B cell (primary cell): ENCODE measurements around the gene FBXO24. TPM values are rescaled to one million over a fixed set of nuclear protein-coding genes. Genes with fewer than 3 reads are reported as not detected.

Source experiments
- ATAC-seq: fragments of 200-7000 bp; cut with Tn5 transposase; one replicate; pipeline ENCODE4 v1.10.0; 2021; ENCODE audit warnings: low read depth, mild to moderate bottlenecking, moderate number of reproducible peaks, moderate library complexity
- CTCF ChIA-PET: fragments of 350-600 bp; sonication (Branson Sonifier 250); formaldehyde crosslinking; loops from one replicate; lab custom pipeline; 2021; ENCODE audit warnings: antibody characterized with exemption, inconsistent platforms; lab: Charles Lee
- POLR2A ChIA-PET: fragments of 350-600 bp; sonication (Branson Sonifier 250); formaldehyde crosslinking; loops from one replicate; lab custom pipeline; 2021; ENCODE audit warnings: antibody characterized with exemption; lab: Charles Lee
- DNase-seq: peaks from one replicate; pipeline ENCODE4 v3.0.0; 2013
- H2AFZ ChIP-seq: 2 replicates; pipeline ENCODE4 v1.6.1; 2012; ENCODE audit warnings: mild to moderate bottlenecking, low read depth, low read length; ENCODE audit not compliant: insufficient read depth, poor library complexity, severe bottlenecking
- H3K27ac ChIP-seq, 2 donors: 1 replicate in 1 of 2; 2 replicates in 1 of 2; pipeline ENCODE4 v1.5.1; 2012 to 2013; ENCODE audit warnings: low read length in 2 of 2, mild to moderate bottlenecking in 2 of 2, moderate library complexity in 1 of 2
- H3K27me3 ChIP-seq, 4 experiments: fragments of 200-600 bp in 1 of 4; sonication (generic) in 1 of 4; replicated peaks in 1 of 4; 1 replicate in 2 of 4; 2 replicates in 2 of 4; pipeline versions ENCODE4 v1.6.1 to v1.7.0; 2013 to 2016; ENCODE audit warnings: low read length in 3 of 4, mild to moderate bottlenecking in 2 of 4, mixed read lengths in 1 of 4, moderate library complexity in 1 of 4; ENCODE audit not compliant: insufficient read depth in 4 of 4, control insufficient read depth in 3 of 4; ENCODE audit errors: control extremely low read depth in 1 of 4
- H3K36me3 ChIP-seq, 2 experiments: replicated peaks in 1 of 2; 1 replicate in 1 of 2; 2 replicates in 1 of 2; pipeline versions ENCODE4 v1.6.1 to v1.7.1; 2013; ENCODE audit warnings: low read length in 1 of 2; ENCODE audit not compliant: insufficient read depth in 2 of 2, control insufficient read depth in 1 of 2; ENCODE audit errors: control extremely low read depth in 1 of 2, extremely low read depth in 1 of 2
- H3K4me1 ChIP-seq, 2 donors: fragments of 200-600 bp in 1 of 2; sonication (generic) in 1 of 2; 1 replicate in 1 of 2; 2 replicates in 1 of 2; pipeline versions ENCODE4 v1.5.1 to v1.6.1; 2013 to 2017; ENCODE audit warnings: low read length in 2 of 2; ENCODE audit not compliant: control insufficient read depth in 2 of 2, insufficient read depth in 2 of 2
- H3K4me2 ChIP-seq: replicated peaks from 2 replicates; pipeline ENCODE3; 2012; ENCODE audit warnings: mild to moderate bottlenecking, low read depth, low read length; ENCODE audit not compliant: poor library complexity, severe bottlenecking
- H3K4me3 ChIP-seq, 5 experiments: fragments of 200-600 bp in 1 of 5; sonication (generic) in 1 of 5; 1 replicate in 3 of 5; 2 replicates in 2 of 5; pipeline versions ENCODE4 v1.5.1 to v1.7.0; 2011 to 2016; ENCODE audit warnings: low read length in 4 of 5, mild to moderate bottlenecking in 4 of 5, low read depth in 2 of 5, control low read depth in 1 of 5, moderate library complexity in 1 of 5; ENCODE audit not compliant: insufficient read depth in 1 of 5; ENCODE audit errors: control extremely low read depth in 1 of 5, extremely low read depth in 1 of 5
- H3K79me2 ChIP-seq: fragments of 200-600 bp; sonication (generic); one replicate; pipeline ENCODE4 v1.6.0; 2016; ENCODE audit warnings: low read length; ENCODE audit not compliant: control insufficient read depth, insufficient read depth
- H3K9ac ChIP-seq: fragments of 200-600 bp; sonication (generic); 2 replicates; pipeline ENCODE4 v1.6.1; 2017; ENCODE audit warnings: mild to moderate bottlenecking, low read length, moderate library complexity
- H3K9me3 ChIP-seq, 3 donors: one replicate each; pipeline versions ENCODE4 v1.6.1 to v1.7.1; 2013; ENCODE audit warnings: low read length in 2 of 3; ENCODE audit not compliant: control insufficient read depth in 2 of 3, insufficient read depth in 1 of 3; ENCODE audit errors: control extremely low read depth in 1 of 3
- H4K20me1 ChIP-seq: 2 replicates; pipeline ENCODE4 v1.6.0; 2012; ENCODE audit warnings: mild to moderate bottlenecking, low read length; ENCODE audit not compliant: insufficient read depth, control insufficient read depth, poor library complexity, severe bottlenecking
- H3K27ac Mint-ChIP-seq: one replicate; pipeline ENCODE4 v1.8.0; 2021; ENCODE audit warnings: mixed read lengths
- H3K27me3 Mint-ChIP-seq: one replicate; pipeline ENCODE4 v1.8.0; 2021; ENCODE audit warnings: mixed read lengths
- H3K4me1 Mint-ChIP-seq: one replicate; pipeline ENCODE4 v1.8.0; 2021; ENCODE audit warnings: mixed read lengths
- H3K4me3 Mint-ChIP-seq: one replicate; pipeline ENCODE4 v1.8.0; 2021; ENCODE audit warnings: mixed read lengths
- H3K9me3 Mint-ChIP-seq: one replicate; pipeline ENCODE4 v1.8.0; 2022; ENCODE audit warnings: mixed read lengths; ENCODE audit not compliant: insufficient read depth
- EZH2 ChIP-seq: IDR thresholded peaks from 2 replicates; pipeline ENCODE4 v1.6.1; 2012; ENCODE audit warnings: borderline replicate concordance, low read depth, mild to moderate bottlenecking, moderate library complexity, low read length; ENCODE audit not compliant: insufficient read depth, poor library complexity, severe bottlenecking
- WGBS: methylation state at CpG from one replicate; pipeline ENCODE4 v1.1.5; 2013; ENCODE audit warnings: missing lambda C conversion rate; ENCODE audit not compliant: insufficient coverage; 5-methylcytosine and 5-hydroxymethylcytosine counted together
- intact Hi-C: fragments of 100-400 bp; cut with micrococcal nuclease; formaldehyde crosslinking; loops from one replicate; pipeline ENCODE4 v1.10.0; 2022
- polyA plus RNA-seq: library from polyadenylated mRNA; depleted of rRNA; stranded (reverse); fragments of >200 nt; gene quantifications from 2 replicates; pipeline ENCODE4 v1.2.3, GENCODE V29; 2012
- total RNA-seq, 2 donors: library from RNA; stranded (reverse); fragments of 120-200 nt in 1 of 2; gene quantifications; 1 replicate in 1 of 2; 2 replicates in 1 of 2; pipeline versions ENCODE4 v1.2.3 to v1.2.4, GENCODE V29; 2013 to 2022
- TF ChIP-seq, protein P1 (sequence below): fragments of 200-600 bp; IDR thresholded peaks from one replicate; pipeline ENCODE4 v1.8.0; 2022; ENCODE audit warnings: antibody characterized with exemption, mild to moderate bottlenecking

The FBXO24 gene
- total and polyA plus RNA-seq, 2 donors (not counting 1 experiment from before 2014, with no cell fraction given) = 1.2 to 1.6 TPM

GRCh38 chr7:100623951-100624824 is 38.1 kb downstream of the FBXO24 start:
- H2AFZ ChIP-seq = no peak overlapping the region
- Mint-ChIP-seq H3K4me3 (no peak overlapping the region), H3K27ac (no peak overlapping the region), H3K9me3 (no peaks in the 10 kb centered on the region), H3K27me3 (no peaks in the 10 kb centered on the region), H3K4me1 (peaks cover 11% of the 10 kb centered on the region)
- no peaks in the 10 kb centered on the region for H3K27me3 ChIP-seq
- H3K4me3 ChIP-seq = no peak overlapping the region
- no peak for ATAC-seq
- POLR2A ChIA-PET = interaction anchor here (0.6 kb wide), 1 partner anchor 21 kb away, joined by 5 read pairs; no protein-coding TSS in a partner anchor
- DNase-seq = no peak
- H3K9me3 ChIP-seq = no peaks in the 10 kb centered on the region
- 96% methylated on average over 8 of the region's 15 CpGs for WGBS
- CTCF ChIA-PET = interaction anchor here (0.6 to 1.0 kb wide), 2 partner anchors 9 to 17 kb away, joined by 3 read pairs; no protein-coding TSS in a partner anchor
- TF ChIP-seq, protein P1, sequence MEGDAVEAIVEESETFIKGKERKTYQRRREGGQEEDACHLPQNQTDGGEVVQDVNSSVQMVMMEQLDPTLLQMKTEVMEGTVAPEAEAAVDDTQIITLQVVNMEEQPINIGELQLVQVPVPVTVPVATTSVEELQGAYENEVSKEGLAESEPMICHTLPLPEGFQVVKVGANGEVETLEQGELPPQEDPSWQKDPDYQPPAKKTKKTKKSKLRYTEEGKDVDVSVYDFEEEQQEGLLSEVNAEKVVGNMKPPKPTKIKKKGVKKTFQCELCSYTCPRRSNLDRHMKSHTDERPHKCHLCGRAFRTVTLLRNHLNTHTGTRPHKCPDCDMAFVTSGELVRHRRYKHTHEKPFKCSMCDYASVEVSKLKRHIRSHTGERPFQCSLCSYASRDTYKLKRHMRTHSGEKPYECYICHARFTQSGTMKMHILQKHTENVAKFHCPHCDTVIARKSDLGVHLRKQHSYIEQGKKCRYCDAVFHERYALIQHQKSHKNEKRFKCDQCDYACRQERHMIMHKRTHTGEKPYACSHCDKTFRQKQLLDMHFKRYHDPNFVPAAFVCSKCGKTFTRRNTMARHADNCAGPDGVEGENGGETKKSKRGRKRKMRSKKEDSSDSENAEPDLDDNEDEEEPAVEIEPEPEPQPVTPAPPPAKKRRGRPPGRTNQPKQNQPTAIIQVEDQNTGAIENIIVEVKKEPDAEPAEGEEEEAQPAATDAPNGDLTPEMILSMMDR = no peak
- TF ChIP-seq EZH2 = no peak
- intact Hi-C loops = no loop called here
- no peak overlapping the region for H3K9ac ChIP-seq
- no peaks in the 10 kb centered on the region for H3K79me2 ChIP-seq
- H3K36me3 ChIP-seq = peaks cover 0 to 1% of the 10 kb centered on the region in 2 experiments
- no peak overlapping the region for H3K4me2 ChIP-seq
- no peaks in the 10 kb centered on the region for H4K20me1 ChIP-seq
- H3K4me1 ChIP-seq = peaks cover 12 to 13% of the 10 kb centered on the region in 2 donors
- no peak overlapping the region for H3K27ac ChIP-seq

- Histone ChIP-seq H3K27me3 (no peaks in the 10 kb centered on the region), H3K4me2 (peak overlapping the region; percentile 89), H3K27ac (no peak overlapping the region), H3K79me2 (no peaks in the 10 kb centered on the region), H2AFZ (peak overlapping the region; percentile 81), H3K9ac (peak overlapping the region; percentile 64), H3K9me3 (no peaks in the 10 kb centered on the region), H3K4me3 (peak overlapping the region in 4 of 5 experiments; percentile 21 to 53 (median 44)), H3K4me1 (peaks cover 12 to 13% of the 10 kb centered on the region in 2 donors), H3K36me3 (peaks cover 0 to 1% of the 10 kb centered on the region in 2 experiments), H4K20me1 (no peaks in the 10 kb centered on the region)
- Mint-ChIP-seq H3K4me3 (peak overlapping the region; percentile 80), H3K27me3 (no peaks in the 10 kb centered on the region), H3K9me3 (no peaks in the 10 kb centered on the region), H3K27ac (peak overlapping the region; percentile 53), H3K4me1 (peaks cover 11% of the 10 kb centered on the region)
- ATAC-seq (no peak), DNase-seq (no peak)
- intact Hi-C loops = loop anchor here (1.0 kb wide), 4 partner anchors 14 to 47 kb away; partner anchors contain the start of genes FBXO24, GNB2, LRCH4 and MOSPD3
- POLR2A ChIA-PET = interaction anchor here (0.6 to 1.4 kb wide), 2 partner anchors 12 to 14 kb away, joined by 3 to 10 read pairs; partner anchors contain the start of gene MOSPD3
- TF ChIP-seq, protein P1 = no peak
- no peak for TF ChIP-seq EZH2
- WGBS = 0% methylated on average over 1 of the region's 3 CpGs
- CTCF ChIA-PET = interaction anchor here (0.7 to 2.4 kb wide), 6 partner anchors 11 to 67 kb away, joined by 3 to 7 read pairs (median 4); partner anchors contain the start of genes GNB2 and MOSPD3
Observed at GRCh38 chr7:100626055-100626454, 39.9 kb downstream of the FBXO24 start.
